Measurements from ENCODE around the gene TYW5. TPM values are rescaled to one million over a fixed set of nuclear protein-coding genes. Genes with fewer than 3 reads are reported as not detected.

Gene TYW5
- total RNA-seq, 1 donor = 12.1 TPM

GRCh38 chr2:199994371-199994770, 39.1 kb upstream of the TYW5 start:
- DNase-seq (ENCODE audit: low read depth) = peak; percentile 22
- H3K4me3 ChIP-seq (ENCODE audit: low read depth, low read length) = no peak overlapping the region
- no peak for TF ChIP-seq CTCF (IDR thresholded peaks at IDR 0.05; ENCODE audit: insufficient read depth, low read depth, low read length)

- no peak for TF ChIP-seq CTCF (IDR thresholded peaks at IDR 0.05; ENCODE audit: insufficient read depth, low read depth, low read length)
- no peak for DNase-seq (ENCODE audit: low read depth)
- H3K4me3 ChIP-seq (ENCODE audit: low read depth, low read length) = no peak overlapping the region
Observed at GRCh38 chr2:199992296-199992695, 37.0 kb upstream of the TYW5 start.

GRCh38 chr2:199991691-199992090, 36.4 kb upstream of the TYW5 start:
- TF ChIP-seq CTCF (IDR thresholded peaks at IDR 0.05; ENCODE audit: insufficient read depth, low read depth, low read length) = no peak
- H3K4me3 ChIP-seq (ENCODE audit: low read depth, low read length) = no peak overlapping the region
- DNase-seq (ENCODE audit: low read depth) = no peak

- no peak for DNase-seq (ENCODE audit: low read depth)
- TF ChIP-seq CTCF (IDR thresholded peaks at IDR 0.05; ENCODE audit: insufficient read depth, low read depth, low read length) = no peak
Observed at GRCh38 chr2:199989822-199990221, 34.5 kb upstream of the TYW5 start.

GRCh38 chr2:199988151-199988550, 32.9 kb upstream of the TYW5 start:
- peak overlapping the region; percentile 19 for H3K4me3 ChIP-seq (ENCODE audit: low read depth, low read length)
- peak; percentile 88 for DNase-seq (ENCODE audit: low read depth)
- TF ChIP-seq CTCF (IDR thresholded peaks at IDR 0.05; ENCODE audit: insufficient read depth, low read depth, low read length) = no peak

More at GRCh38 chr2:199989822-199990221, 34.5 kb upstream of the TYW5 start:
- H3K4me3 ChIP-seq (ENCODE audit: low read depth, low read length) = no peak overlapping the region

- no peak overlapping the region for H3K4me3 ChIP-seq (ENCODE audit: low read depth, low read length)
- TF ChIP-seq CTCF (IDR thresholded peaks at IDR 0.05; ENCODE audit: insufficient read depth, low read depth, low read length) = no peak
- DNase-seq (ENCODE audit: low read depth) = peak; percentile 90
Observed at GRCh38 chr2:199987586-199987985, 32.3 kb upstream of the TYW5 start.

- TF ChIP-seq CTCF (IDR thresholded peaks at IDR 0.05; ENCODE audit: insufficient read depth, low read depth, low read length) = peak; percentile 88
- DNase-seq (ENCODE audit: low read depth) = peak; percentile 85
Observed at GRCh38 chr2:199985625-199986207, 30.4 kb upstream of the TYW5 start.

More at GRCh38 chr2:199985625-199986207, 30.4 kb upstream of the TYW5 start:
- no peak overlapping the region for H3K4me3 ChIP-seq (ENCODE audit: low read depth, low read length)

Measured in fibroblast of villous mesenchyme (primary cell).